Measurements from ENCODE around the gene DRAXIN. TPM values are rescaled to one million over a fixed set of nuclear protein-coding genes. Genes with fewer than 3 reads are reported as not detected.

Gene DRAXIN
- total and polyA plus RNA-seq, 2 donors (not counting 3 experiments of a cell fraction or from before 2014, with no cell fraction given): 0.44 to 3.2 TPM

GRCh38 chr1:11649237-11649623 lies 42.3 kb upstream of the DRAXIN start:
- H3K27me3 ChIP-seq (ENCODE audit: control insufficient read depth in 2 of 2, insufficient read depth in 2 of 2, low read length in 2 of 2): no peaks in the 10 kb centered on the region
- H3K4me3 ChIP-seq (replicated peaks in 1 of 3; ENCODE audit: insufficient read depth in 1 of 3, low read depth in 1 of 3, low read length in 3 of 3): no peak overlapping the region
- no peaks in the 10 kb centered on the region for H4K20me1 ChIP-seq (replicated peaks; ENCODE audit: control insufficient read depth, extremely low read depth, insufficient read depth, low read length)
- H3K9ac ChIP-seq (replicated peaks; ENCODE audit: extremely low read depth, insufficient read depth, low read length): no peak overlapping the region
- no peaks in the 10 kb centered on the region for H3K4me1 ChIP-seq (ENCODE audit: control insufficient read depth, extremely low read depth, insufficient read depth, low read length)
- BruUV-seq (replicated peaks): no TSS peak
- intact Hi-C loops (cut with micrococcal nuclease) (no loop called here), dilution Hi-C loops (cut with MboI; ENCODE audit: extremely low pct_ligation_motif_present, low sequenced_read_pairs) (no loop called here)
- H3K27ac ChIP-seq (ENCODE audit: insufficient read depth, low read depth, low read length): no peak overlapping the region
- CTCF ChIA-PET: interaction anchor here (1.4 to 12.8 kb wide), 11 partner anchors 12 to 612 kb away, joined by 4 to 373 read pairs (median 10); partner anchors contain the start of genes AGTRAP, FBXO6 and MTOR
- no peaks in the 10 kb centered on the region for H3K9me1 ChIP-seq (replicated peaks; ENCODE audit: control insufficient read depth, extremely low read depth, insufficient read depth, low read length)
- no peaks in the 10 kb centered on the region for H3K9me3 ChIP-seq (replicated peaks; ENCODE audit: control insufficient read depth, insufficient read depth, low read length)
- no peak overlapping the region for H3K4me2 ChIP-seq (ENCODE audit: insufficient read depth, low read length)
- no peak overlapping the region for H2AFZ ChIP-seq (ENCODE audit: low read depth, low read length)
- TF ChIP-seq JUN (IDR thresholded peaks at IDR 0.05; ENCODE audit: borderline replicate concordance, insufficient read depth, insufficient read length, low read depth) (no peak), MYC (IDR thresholded peaks at IDR 0.05; ENCODE audit: low read depth, low read length) (no peak), FOS (IDR thresholded peaks at IDR 0.05; ENCODE audit: borderline replicate concordance, insufficient read depth, low read length) (no peak), CTCF (IDR thresholded peaks at IDR 0.05; ENCODE audit: extremely low read depth in 1 of 2, insufficient read depth in 1 of 2, low read depth in 1 of 2, low read length in 2 of 2) (no peak), POLR2AphosphoS5 (IDR thresholded peaks at IDR 0.05; ENCODE audit: insufficient read depth, low read depth, low read length) (no peak), POLR2A (IDR thresholded peaks at IDR 0.05; ENCODE audit: low read depth, low read length) (no peak), EZH2 (IDR thresholded peaks at IDR 0.05; ENCODE audit: borderline replicate concordance, low read depth, low read length, severe bottlenecking) (no peak), GATA2 (IDR thresholded peaks at IDR 0.05; ENCODE audit: insufficient read depth, insufficient read length, low read depth, low read length) (no peak), MAX (IDR thresholded peaks at IDR 0.05; ENCODE audit: insufficient read depth, insufficient read length) (no peak)
- no peaks in the 10 kb centered on the region for H3K36me3 ChIP-seq (ENCODE audit: control insufficient read depth in 2 of 2, extremely low read depth in 1 of 2, insufficient read depth in 2 of 2, low read length in 2 of 2)
- DNase-seq (ENCODE audit: low read depth, low spot score) (no peak), FAIRE-seq (no peak)
- POLR2A ChIA-PET: interaction anchor here (0.6 kb wide), 1 partner anchor 377 kb away, joined by 9 read pairs; no protein-coding TSS in a partner anchor
- no peaks in the 10 kb centered on the region for H3K79me2 ChIP-seq (ENCODE audit: control insufficient read depth, insufficient read depth, low read length)
